HEK293 (cell line): ENCODE results near the gene TRIM36.
A peak's percentile ranks its signal among the peaks of the same experiment; 100 is the strongest.

ENCODE experiments used
- CTCF ChIA-PET: fragments of 350-600 bp; formaldehyde crosslinking; extraction: SDS; loops from one replicate; lab custom pipeline; 2021; ENCODE audit warnings: antibody characterized with exemption; lab: Yijun Ruan, JAX
- POLR2A ChIA-PET: fragments of 300-600 bp; formaldehyde crosslinking; extraction: SDS; loops from one replicate; lab custom pipeline; 2020; ENCODE audit warnings: antibody characterized with exemption, inconsistent platforms; lab: Yijun Ruan, JAX
- H3K27ac ChIP-seq: fragments of 200-500 bp; sonication (Bioruptor generic); 2 replicates; pipeline ENCODE4 v1.5.1; 2014; ENCODE audit warnings: low read depth, low read length, control low read depth, inconsistent platforms; ENCODE audit errors: extremely low read depth
- H3K36me3 ChIP-seq, 2 experiments: fragments of 200-500 bp in 1 of 2; sonication (Bioruptor generic) in 1 of 2; 1 replicate in 1 of 2; 2 replicates in 1 of 2; pipeline ENCODE4 v1.5.1; 2014 to 2017; ENCODE audit warnings: inconsistent platforms in 2 of 2, low read length in 2 of 2; ENCODE audit not compliant: control insufficient read depth in 2 of 2, insufficient read depth in 1 of 2
- H3K4me1 ChIP-seq: fragments of 200-500 bp; sonication (Bioruptor generic); 2 replicates; pipeline ENCODE4 v1.5.1; 2014; ENCODE audit warnings: mild to moderate bottlenecking, low read length, inconsistent platforms; ENCODE audit not compliant: control insufficient read depth, insufficient read depth
- H3K4me3 ChIP-seq: 2 replicates; pipeline ENCODE4 v1.5.1; 2011; ENCODE audit warnings: low read depth, mild to moderate bottlenecking, control low read depth, low read length, moderate library complexity
- H3K9me3 ChIP-seq: fragments of 200-500 bp; sonication (Bioruptor generic); 2 replicates; pipeline ENCODE4 v1.5.1; 2014; ENCODE audit warnings: low read depth, low read length, inconsistent platforms; ENCODE audit not compliant: control insufficient read depth, insufficient read depth
- GLIS1 ChIP-seq: fragments of 450-650 bp; formaldehyde crosslinking; IDR thresholded peaks from 2 replicates; pipeline ENCODE4 v1.5.1; 2016; ENCODE audit warnings: missing biosample characterization, missing genetic modification characterization
- KLF8 ChIP-seq: fragments of 450-650 bp; formaldehyde crosslinking; IDR thresholded peaks from 2 replicates; pipeline ENCODE4 v1.5.1; 2016; ENCODE audit warnings: missing biosample characterization, missing genetic modification characterization
- PBX3 ChIP-seq: sonication (generic); formaldehyde crosslinking; IDR thresholded peaks from 2 replicates; pipeline ENCODE4 v1.8.1; 2022; ENCODE audit warnings: mild to moderate bottlenecking, moderate library complexity, missing genetic modification reagents
- SCRT2 ChIP-seq: fragments of 450-650 bp; formaldehyde crosslinking; IDR thresholded peaks from 2 replicates; pipeline ENCODE4 v1.5.1; 2016; ENCODE audit warnings: missing biosample characterization, missing genetic modification characterization
- SETDB1 ChIP-seq: IDR thresholded peaks from one replicate; pipeline ENCODE4 v1.6.1; 2017; ENCODE audit warnings: mild to moderate bottlenecking, low read length, moderate library complexity, mixed read lengths; ENCODE audit not compliant: insufficient read length
- SP3 ChIP-seq: fragments of 450-650 bp; formaldehyde crosslinking; IDR thresholded peaks from 2 replicates; pipeline ENCODE4 v1.5.1; 2016; ENCODE audit warnings: missing biosample characterization, missing genetic modification characterization
- TRIM28 ChIP-seq: IDR thresholded peaks from 2 replicates; pipeline ENCODE4 v1.6.1; 2011; ENCODE audit warnings: low read length, control low read depth, borderline replicate concordance
- ZBTB44 ChIP-seq: fragments of 450-650 bp; IDR thresholded peaks from 2 replicates; pipeline ENCODE4 v1.5.1; 2018; ENCODE audit warnings: missing biosample characterization, mild to moderate bottlenecking, missing genetic modification characterization
- ZIC2 ChIP-seq: fragments of 450-650 bp; formaldehyde crosslinking; IDR thresholded peaks from 2 replicates; pipeline ENCODE4 v1.5.1; 2016; ENCODE audit warnings: missing biosample characterization, missing genetic modification characterization
- ZNF19 ChIP-seq: fragments of 450-650 bp; formaldehyde crosslinking; IDR thresholded peaks from 2 replicates; pipeline ENCODE4; 2016; ENCODE audit warnings: missing biosample characterization, missing genetic modification characterization, low read depth
- ZNF221 ChIP-seq: fragments of 450-650 bp; formaldehyde crosslinking; IDR thresholded peaks from 2 replicates; pipeline ENCODE4 v1.5.1; 2017; ENCODE audit warnings: missing biosample characterization, missing genetic modification characterization, borderline replicate concordance
- ZNF394 ChIP-seq: fragments of 450-650 bp; formaldehyde crosslinking; IDR thresholded peaks from 2 replicates; pipeline ENCODE4 v1.5.1; 2016; ENCODE audit warnings: missing biosample characterization, missing genetic modification characterization, mild to moderate bottlenecking, moderate library complexity, borderline replicate concordance
- ZNF433 ChIP-seq: fragments of 450-650 bp; formaldehyde crosslinking; IDR thresholded peaks from 2 replicates; pipeline ENCODE4 v1.5.1; 2016; ENCODE audit warnings: missing biosample characterization, missing genetic modification characterization, low read depth
- ZNF510 ChIP-seq: fragments of 450-650 bp; formaldehyde crosslinking; IDR thresholded peaks from 2 replicates; pipeline ENCODE4 v1.5.1; 2018; ENCODE audit warnings: mild to moderate bottlenecking, missing genetic modification characterization, missing biosample characterization; ENCODE audit not compliant: insufficient replicate concordance
- ZNF585B ChIP-seq: fragments of 450-650 bp; formaldehyde crosslinking; IDR thresholded peaks from 2 replicates; pipeline ENCODE4 v1.5.1; 2016; ENCODE audit warnings: missing biosample characterization, missing genetic modification characterization
- ZNF610 ChIP-seq: fragments of 450-650 bp; formaldehyde crosslinking; IDR thresholded peaks from 2 replicates; pipeline ENCODE4 v1.5.1; 2016; ENCODE audit warnings: missing biosample characterization, missing genetic modification characterization, borderline replicate concordance
- ZNF629 ChIP-seq: fragments of 450-650 bp; formaldehyde crosslinking; IDR thresholded peaks from 2 replicates; pipeline ENCODE4 v1.5.1; 2017; ENCODE audit warnings: missing biosample characterization, missing genetic modification characterization
- ZNF704 ChIP-seq: fragments of 450-650 bp; formaldehyde crosslinking; IDR thresholded peaks from 2 replicates; pipeline ENCODE4 v1.5.1; 2016; ENCODE audit warnings: missing biosample characterization, missing genetic modification characterization
- ZNF777 ChIP-seq: fragments of 450-650 bp; formaldehyde crosslinking; IDR thresholded peaks from 2 replicates; pipeline ENCODE4 v1.5.1; 2017; ENCODE audit warnings: missing biosample characterization, missing genetic modification characterization, borderline replicate concordance
- TF ChIP-seq, protein P1 (sequence below): IDR thresholded peaks from 2 replicates; pipeline ENCODE4 v1.6.1; 2011; ENCODE audit warnings: mild to moderate bottlenecking, low read depth, low read length, borderline replicate concordance
- TF ChIP-seq, protein P2 (sequence below): fragments of 450-650 bp; formaldehyde crosslinking; IDR thresholded peaks from 2 replicates; pipeline ENCODE4 v1.5.1; 2017; ENCODE audit warnings: missing biosample characterization, missing genetic modification characterization
- TF ChIP-seq, protein P3 (sequence below): fragments of 450-650 bp; formaldehyde crosslinking; IDR thresholded peaks from 2 replicates; pipeline ENCODE4 v1.5.1; 2017; ENCODE audit warnings: missing biosample characterization, missing genetic modification characterization

The TRIM36 gene

GRCh38 chr5:115168829-115169486 is 750 bp downstream of the TRIM36 start (continued):
- no peak for TF ChIP-seq SP3 (tag by site-specific recombination)
- no peak for TF ChIP-seq GLIS1 (tag by site-specific recombination)
- 0 out of 2 replicates have a peak, but pooled peaks have one; percentile 12 for TF ChIP-seq ZNF777 (tag by site-specific recombination)
- TF ChIP-seq PBX3 (CRISPR knock-in tag), result no peak
- 0 out of 2 replicates have a peak, but pooled peaks have one; percentile 43 for TF ChIP-seq SCRT2
- no peak for TF ChIP-seq ZNF394 (tag by site-specific recombination)
- no peak for TF ChIP-seq ZNF510 (tag by site-specific recombination)

- Histone ChIP-seq H3K9me3 (no peaks in the 10 kb centered on the region), H3K27ac (no peak overlapping the region), H3K4me1 (peaks cover 4% of the 10 kb centered on the region; the same call in 1 of the 2 replicates), H3K4me3 (no peak overlapping the region), H3K36me3 (peaks cover 0 to 3% of the 10 kb centered on the region in 2 experiments; a peak in 2 of 3 replicates)
- TF ChIP-seq ZNF585B (peak; percentile 98), KLF8 (tag by site-specific recombination) (no peak), TRIM28 (peak; percentile 64; the same call in 1 of the 2 replicates), SETDB1 (peak; percentile 62), ZNF610 (tag by site-specific recombination) (no peak), ZNF704 (tag by site-specific recombination) (no peak)
- CTCF ChIA-PET, result no interaction called here
- POLR2A ChIA-PET, result no interaction called here
These were observed 2.8 kb downstream of the TRIM36 start for GRCh38 chr5:115166744-115167393.

DNA sequence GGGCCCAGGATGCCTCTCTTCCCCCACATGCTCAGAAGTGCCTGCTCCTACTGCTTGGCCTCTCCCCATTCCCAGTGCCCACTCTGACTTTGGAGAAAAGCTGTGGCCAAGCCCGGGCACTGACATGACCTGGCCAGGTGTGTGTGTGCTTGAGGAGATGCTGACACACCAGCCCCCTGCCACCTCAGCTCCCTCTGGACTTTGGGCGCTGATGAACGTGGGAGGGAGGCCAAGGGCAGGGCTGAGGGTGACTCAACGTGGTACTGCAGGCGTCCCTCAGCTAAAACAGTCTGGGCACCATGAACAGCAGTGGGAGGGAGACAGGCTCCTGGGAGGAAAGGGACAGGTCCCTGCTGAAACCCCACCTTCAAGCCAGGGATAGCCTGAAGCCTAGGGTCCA is 3.9 kb downstream of the TRIM36 start:
- TF ChIP-seq ZBTB44 (no peak), ZIC2 (tag by site-specific recombination) (no peak), ZNF629 (tag by site-specific recombination) (no peak), ZNF433 (tag by site-specific recombination) (no peak), ZNF19 (no peak), ZNF221 (tag by site-specific recombination) (no peak)
- TF ChIP-seq, protein P1, sequence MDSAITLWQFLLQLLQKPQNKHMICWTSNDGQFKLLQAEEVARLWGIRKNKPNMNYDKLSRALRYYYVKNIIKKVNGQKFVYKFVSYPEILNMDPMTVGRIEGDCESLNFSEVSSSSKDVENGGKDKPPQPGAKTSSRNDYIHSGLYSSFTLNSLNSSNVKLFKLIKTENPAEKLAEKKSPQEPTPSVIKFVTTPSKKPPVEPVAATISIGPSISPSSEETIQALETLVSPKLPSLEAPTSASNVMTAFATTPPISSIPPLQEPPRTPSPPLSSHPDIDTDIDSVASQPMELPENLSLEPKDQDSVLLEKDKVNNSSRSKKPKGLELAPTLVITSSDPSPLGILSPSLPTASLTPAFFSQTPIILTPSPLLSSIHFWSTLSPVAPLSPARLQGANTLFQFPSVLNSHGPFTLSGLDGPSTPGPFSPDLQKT, result no peak
- TF ChIP-seq, protein P2, sequence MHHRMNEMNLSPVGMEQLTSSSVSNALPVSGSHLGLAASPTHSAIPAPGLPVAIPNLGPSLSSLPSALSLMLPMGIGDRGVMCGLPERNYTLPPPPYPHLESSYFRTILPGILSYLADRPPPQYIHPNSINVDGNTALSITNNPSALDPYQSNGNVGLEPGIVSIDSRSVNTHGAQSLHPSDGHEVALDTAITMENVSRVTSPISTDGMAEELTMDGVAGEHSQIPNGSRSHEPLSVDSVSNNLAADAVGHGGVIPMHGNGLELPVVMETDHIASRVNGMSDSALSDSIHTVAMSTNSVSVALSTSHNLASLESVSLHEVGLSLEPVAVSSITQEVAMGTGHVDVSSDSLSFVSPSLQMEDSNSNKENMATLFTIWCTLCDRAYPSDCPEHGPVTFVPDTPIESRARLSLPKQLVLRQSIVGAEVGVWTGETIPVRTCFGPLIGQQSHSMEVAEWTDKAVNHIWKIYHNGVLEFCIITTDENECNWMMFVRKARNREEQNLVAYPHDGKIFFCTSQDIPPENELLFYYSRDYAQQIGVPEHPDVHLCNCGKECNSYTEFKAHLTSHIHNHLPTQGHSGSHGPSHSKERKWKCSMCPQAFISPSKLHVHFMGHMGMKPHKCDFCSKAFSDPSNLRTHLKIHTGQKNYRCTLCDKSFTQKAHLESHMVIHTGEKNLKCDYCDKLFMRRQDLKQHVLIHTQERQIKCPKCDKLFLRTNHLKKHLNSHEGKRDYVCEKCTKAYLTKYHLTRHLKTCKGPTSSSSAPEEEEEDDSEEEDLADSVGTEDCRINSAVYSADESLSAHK (tag by site-specific recombination), result no peak
- TF ChIP-seq, protein P3, sequence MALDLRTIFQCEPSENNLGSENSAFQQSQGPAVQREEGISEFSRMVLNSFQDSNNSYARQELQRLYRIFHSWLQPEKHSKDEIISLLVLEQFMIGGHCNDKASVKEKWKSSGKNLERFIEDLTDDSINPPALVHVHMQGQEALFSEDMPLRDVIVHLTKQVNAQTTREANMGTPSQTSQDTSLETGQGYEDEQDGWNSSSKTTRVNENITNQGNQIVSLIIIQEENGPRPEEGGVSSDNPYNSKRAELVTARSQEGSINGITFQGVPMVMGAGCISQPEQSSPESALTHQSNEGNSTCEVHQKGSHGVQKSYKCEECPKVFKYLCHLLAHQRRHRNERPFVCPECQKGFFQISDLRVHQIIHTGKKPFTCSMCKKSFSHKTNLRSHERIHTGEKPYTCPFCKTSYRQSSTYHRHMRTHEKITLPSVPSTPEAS, result no peak
- TF ChIP-seq, all 188 proteins: peak for 0
- Histone ChIP-seq H3K4me3 (no peak overlapping the region), H3K9me3 (no peaks in the 10 kb centered on the region), H3K4me1 (peaks cover 4% of the 10 kb centered on the region; the same call in 1 of the 2 replicates), H3K27ac (no peak overlapping the region), H3K36me3 (peaks cover 0 to 3% of the 10 kb centered on the region in 2 experiments; a peak in 2 of 3 replicates)
- ChIA-PET CTCF (no interaction called here), POLR2A (no interaction called here)
